HepG2 (cell line): ENCODE measurements around the gene COQ7. TPM values are rescaled to one million over a fixed set of nuclear protein-coding genes. Genes with fewer than 3 reads are reported as not detected.

Source experiments
- ATAC-seq: fragments of 200-7000 bp; cut with Tn5 transposase; 3 replicates; pipeline ENCODE4 v1.9.1; 2020; ENCODE audit warnings: mild to moderate bottlenecking, moderate library complexity
- BruUV-seq: library from RNA; stranded (reverse); fragments of 400-500 nt; replicated peaks from 2 replicates; lab custom pipeline; 2021; lab: Mats Ljungman, UMichigan
- CTCF ChIA-PET: fragments of 300-600 bp; formaldehyde crosslinking; extraction: SDS; loops from one replicate; lab custom pipeline; 2021; ENCODE audit warnings: low total read pairs, inconsistent platforms, low intra/inter-chr PET ratio; lab: Yijun Ruan, JAX
- POLR2A ChIA-PET: fragments of 350-600 bp; sonication (Branson Sonifier 250); formaldehyde crosslinking; loops from one replicate; lab custom pipeline; 2020; ENCODE audit warnings: antibody characterized with exemption, inconsistent platforms; lab: Yijun Ruan, JAX
- DNase-seq: peaks from one replicate; pipeline ENCODE4 v3.0.0-alpha.2; 2015; ENCODE audit warnings: low spot score
- FAIRE-seq: peaks from 3 replicates; lab custom pipeline; 2011; peaks lifted over from hg19 to GRCh38; lab: Jason Lieb, UNC
- H2AFZ ChIP-seq: one replicate; pipeline ENCODE4 v1.6.1; 2011; ENCODE audit warnings: low read length, inconsistent platforms
- H3K27ac ChIP-seq: fragments of 300-600 bp; 3 replicates; pipeline ENCODE4 v1.8.0; 2011; ENCODE audit warnings: mixed run types, mild to moderate bottlenecking, mixed read lengths, low read length, inconsistent platforms; ENCODE audit not compliant: insufficient read depth; ENCODE audit errors: extremely low read length
- H3K27me3 ChIP-seq, 2 experiments: fragments of 200-600 bp in 1 of 2; 2 replicates in 1 of 2; 3 replicates in 1 of 2; pipeline versions ENCODE4 v1.6.0 to v1.8.0; 2011; ENCODE audit warnings: low read length in 2 of 2, mild to moderate bottlenecking in 2 of 2, moderate library complexity in 2 of 2, inconsistent platforms in 1 of 2; ENCODE audit not compliant: insufficient read depth in 2 of 2, control insufficient read depth in 1 of 2
- H3K36me3 ChIP-seq, 2 experiments: fragments of 200-600 bp in 1 of 2; replicated peaks in 1 of 2; 2 replicates in 1 of 2; 3 replicates in 1 of 2; pipeline versions ENCODE4 v1.5.1 to v1.8.0; 2011; ENCODE audit warnings: low read length in 2 of 2, inconsistent platforms in 1 of 2; ENCODE audit not compliant: insufficient read depth in 2 of 2, control insufficient read depth in 1 of 2
- H3K4me1 ChIP-seq: 2 replicates; pipeline ENCODE4 v1.5.1; 2012; ENCODE audit warnings: low read length, inconsistent platforms; ENCODE audit not compliant: insufficient read depth
- H3K4me2 ChIP-seq: 2 replicates; pipeline ENCODE4 v1.6.0; 2011; ENCODE audit warnings: low read depth, low read length, inconsistent platforms
- H3K4me3 ChIP-seq, 3 experiments: fragments of 200-600 bp in 1 of 3; sonication (generic), shearing (Covaris generic) in 1 of 3; replicated peaks in 1 of 3; 2 replicates each; pipeline ENCODE4 v1.5.1; 2011 to 2016; ENCODE audit warnings: low read length in 3 of 3, inconsistent platforms in 2 of 3, low read depth in 2 of 3, mild to moderate bottlenecking in 2 of 3, control low read depth in 1 of 3, mixed read lengths in 1 of 3; ENCODE audit not compliant: insufficient read depth in 1 of 3
- H3K79me2 ChIP-seq: one replicate; pipeline ENCODE4 v1.6.1; 2011; ENCODE audit warnings: low read length, inconsistent platforms; ENCODE audit not compliant: insufficient read depth
- H3K9ac ChIP-seq: 2 replicates; pipeline ENCODE4 v1.6.0; 2011; ENCODE audit warnings: mild to moderate bottlenecking, low read depth, low read length, inconsistent platforms; ENCODE audit not compliant: insufficient read depth
- H3K9me3 ChIP-seq: 2 replicates; pipeline ENCODE4 v1.5.1; 2012; ENCODE audit warnings: mild to moderate bottlenecking, low read length
- H4K20me1 ChIP-seq: 2 replicates; pipeline ENCODE4 v1.6.0; 2011; ENCODE audit warnings: inconsistent platforms, mild to moderate bottlenecking, low read length, moderate library complexity; ENCODE audit not compliant: insufficient read depth
- GATA4 ChIP-seq: sonication (generic); IDR thresholded peaks from 2 replicates; pipeline ENCODE4 v1.6.1; 2016; ENCODE audit warnings: antibody characterized with exemption, low read depth, borderline replicate concordance
- MBD4 ChIP-seq: IDR thresholded peaks from 2 replicates; pipeline ENCODE4 v1.6.1; 2012; ENCODE audit warnings: low read length, inconsistent platforms, borderline replicate concordance
- MED1 ChIP-seq: sonication (generic); formaldehyde crosslinking; IDR thresholded peaks from 2 replicates; pipeline ENCODE4 v1.4.0; 2020; ENCODE audit warnings: missing genetic modification reagents
- MXI1 ChIP-seq: IDR thresholded peaks from 3 replicates; pipeline ENCODE4 v1.6.1; 2012; ENCODE audit warnings: low read depth, low read length, inconsistent platforms, borderline replicate concordance
- NPAS2 ChIP-seq: sonication (generic); formaldehyde crosslinking; IDR thresholded peaks from 2 replicates; pipeline ENCODE4 v1.8.0; 2022; ENCODE audit warnings: mild to moderate bottlenecking, missing genetic modification reagents, borderline replicate concordance
- PPARG ChIP-seq: conservative IDR thresholded peaks from 2 replicates; pipeline ENCODE4 v1.6.1; 2016; ENCODE audit warnings: missing biosample characterization, missing genetic modification reagents
- RELA ChIP-seq: sonication (generic); formaldehyde crosslinking; IDR thresholded peaks from 2 replicates; pipeline ENCODE4 v1.4.0; 2020; ENCODE audit warnings: missing genetic modification reagents
- RERE ChIP-seq: IDR thresholded peaks from 2 replicates; pipeline ENCODE4 v1.6.1; 2016; ENCODE audit warnings: low read depth, missing genetic modification reagents, missing compliant biosample characterization
- SAFB2 ChIP-seq: sonication (generic); formaldehyde crosslinking; IDR thresholded peaks from 2 replicates; pipeline ENCODE4 v1.5.1; 2020; ENCODE audit warnings: missing genetic modification reagents, low read depth, mild to moderate bottlenecking, borderline replicate concordance
- ZBTB20 ChIP-seq: sonication (generic); formaldehyde crosslinking; IDR thresholded peaks from 2 replicates; pipeline ENCODE4 v1.8.1; 2023; ENCODE audit warnings: missing genetic modification reagents, low read depth, mild to moderate bottlenecking, borderline replicate concordance
- ZNF432 ChIP-seq: sonication (generic); formaldehyde crosslinking; IDR thresholded peaks from 2 replicates; pipeline ENCODE4 v1.5.0; 2020; ENCODE audit warnings: missing genetic modification reagents, mild to moderate bottlenecking, borderline replicate concordance
- WGBS: methylation state at CpG from one replicate; pipeline ENCODE4 v1.1.6; 2017; ENCODE audit warnings: low lambda C conversion rate; 5-methylcytosine and 5-hydroxymethylcytosine counted together
- in situ Hi-C: cut with HindIII; loops from 2 replicates; pipeline ENCODE4 v1.10.0; 2017; ENCODE audit warnings: low pct_unique_long_range_greater_than_20kb; ENCODE audit not compliant: extremely low pct_ligation_motif_present
- intact Hi-C: fragments of 100-400 bp; cut with micrococcal nuclease; formaldehyde crosslinking; loops from one replicate; pipeline ENCODE4 v1.10.0; 2022; ENCODE audit not compliant: unreplicated experiment
- polyA plus RNA-seq, 8 experiments: library from polyadenylated mRNA; depleted of rRNA in 3 of 8; stranded (reverse) in 7 of 8; unstranded in 1 of 8; fragments of >200 nt; fragmentation: Illumina TruSeq in 4 of 8; extraction: Trizol in 4 of 8; gene quantifications; 2 replicates each; pipeline versions ENCODE4 v1.2.1 to v1.2.3, GENCODE V29; 2011 to 2016; ENCODE audit warnings: low read depth in 4 of 8, missing spikeins in 1 of 8, mixed read lengths in 1 of 8; ENCODE audit not compliant: insufficient read depth in 1 of 8
- total RNA-seq, 5 experiments: library from RNA; depleted of rRNA; stranded (reverse); fragments of >200 nt; fragmentation: Illumina TruSeq; extraction: Trizol; gene quantifications; 2 replicates each; pipeline ENCODE4 v1.2.3, GENCODE V29; 2016; ENCODE audit warnings: low read depth in 1 of 5
- TF ChIP-seq, protein P1 (sequence below): sonication (generic); formaldehyde crosslinking; IDR thresholded peaks from 2 replicates; pipeline ENCODE4 v1.4.0; 2020; ENCODE audit warnings: missing genetic modification reagents

Gene COQ7
- total and polyA plus RNA-seq, 2 of the 13 experiments (the other 11 are each of a cell fraction or from before 2014, with no cell fraction given) = 20.1 to 45.7 TPM

DNA sequence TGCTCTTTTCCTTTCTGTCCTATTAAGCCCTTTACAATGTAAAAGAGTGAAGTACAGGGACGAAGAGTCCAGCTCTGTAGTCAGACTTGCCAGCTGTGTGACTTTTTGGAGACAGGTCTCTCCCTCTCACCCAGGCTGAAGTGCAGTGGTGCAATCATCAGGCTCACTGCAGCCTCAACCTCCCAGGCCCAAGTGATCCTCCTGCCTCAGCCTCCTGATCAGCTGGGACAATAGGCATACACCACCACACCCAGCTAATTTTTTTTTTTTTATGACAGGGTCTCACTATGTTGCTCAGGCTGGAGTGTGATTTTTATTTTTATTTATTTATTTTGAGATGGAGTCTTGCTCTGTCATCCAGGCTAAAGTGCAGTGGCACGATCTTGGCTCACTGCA, 39.2 kb downstream of the COQ7 start (continued):
- no peak for TF ChIP-seq ZNF432 (CRISPR knock-in tag)
- TF ChIP-seq NPAS2 (CRISPR knock-in tag) = no peak
- 0 out of 2 replicates have a peak, but pooled peaks have one; percentile 16 for TF ChIP-seq MED1 (CRISPR knock-in tag)
- TF ChIP-seq, protein P1, sequence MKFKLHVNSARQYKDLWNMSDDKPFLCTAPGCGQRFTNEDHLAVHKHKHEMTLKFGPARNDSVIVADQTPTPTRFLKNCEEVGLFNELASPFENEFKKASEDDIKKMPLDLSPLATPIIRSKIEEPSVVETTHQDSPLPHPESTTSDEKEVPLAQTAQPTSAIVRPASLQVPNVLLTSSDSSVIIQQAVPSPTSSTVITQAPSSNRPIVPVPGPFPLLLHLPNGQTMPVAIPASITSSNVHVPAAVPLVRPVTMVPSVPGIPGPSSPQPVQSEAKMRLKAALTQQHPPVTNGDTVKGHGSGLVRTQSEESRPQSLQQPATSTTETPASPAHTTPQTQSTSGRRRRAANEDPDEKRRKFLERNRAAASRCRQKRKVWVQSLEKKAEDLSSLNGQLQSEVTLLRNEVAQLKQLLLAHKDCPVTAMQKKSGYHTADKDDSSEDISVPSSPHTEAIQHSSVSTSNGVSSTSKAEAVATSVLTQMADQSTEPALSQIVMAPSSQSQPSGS (CRISPR knock-in tag) = no peak

DNA sequence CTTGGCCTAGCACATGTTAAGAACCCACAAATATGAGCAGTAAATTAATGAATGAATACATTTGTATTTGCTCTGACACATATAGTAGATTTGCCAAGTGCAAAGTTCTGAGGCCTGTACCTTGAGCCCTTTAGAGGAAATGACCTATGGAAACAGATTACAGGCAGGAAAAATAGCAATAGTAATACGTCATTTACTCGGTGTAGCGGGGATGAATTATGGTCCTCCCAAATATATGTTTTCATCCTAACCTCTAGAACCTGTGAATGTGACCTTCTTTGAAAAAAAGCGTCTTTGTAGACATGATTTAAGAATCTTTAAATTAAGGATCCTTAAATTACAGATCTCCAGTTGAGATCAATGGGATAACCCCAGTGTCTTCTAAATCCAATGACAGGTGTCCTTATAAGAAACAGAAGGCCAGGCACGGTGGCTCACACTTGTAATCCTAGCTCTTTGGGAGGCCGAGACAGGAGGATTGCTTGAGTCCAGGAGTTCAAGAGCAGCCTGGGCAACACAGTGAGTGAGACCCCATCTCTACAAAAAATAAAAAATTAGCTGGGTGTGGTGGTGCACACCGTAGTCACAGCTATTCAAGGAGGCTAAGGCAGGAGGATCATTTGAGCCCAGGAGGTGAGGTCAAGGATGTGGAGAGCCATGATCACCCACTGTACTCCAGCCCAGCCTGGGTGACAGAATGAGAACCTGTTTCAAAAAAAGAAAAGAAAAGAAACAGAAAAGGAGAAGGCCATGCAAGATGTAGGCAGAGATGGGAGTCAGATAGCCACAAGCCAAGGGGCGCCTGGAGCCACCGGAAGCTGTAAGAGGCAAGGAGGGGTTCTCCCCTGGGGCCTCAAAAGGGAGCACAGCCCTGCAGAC, 41.2 kb downstream of the COQ7 start:
- peak overlapping the region; percentile 44 for H2AFZ ChIP-seq
- peaks cover 0 to 9% of the 10 kb centered on the region in 2 experiments; a peak in 3 of 5 replicates for H3K27me3 ChIP-seq
- 9% methylated on average over 9 of the region's 9 CpGs for WGBS
- POLR2A ChIA-PET = interaction anchor here (1.1 to 12.1 kb wide), 12 partner anchors 8 to 307 kb away, joined by 3 to 239 read pairs (median 4); partner anchors contain the start of genes ARL6IP1 and TMC7
- in situ Hi-C loops (no loop called here), intact Hi-C loops (loop anchor here (2.0 to 10.0 kb wide), 2 partner anchors 22 to 1316 kb away; no protein-coding TSS in a partner anchor)
- H3K4me1 ChIP-seq = peaks cover 92% of the 10 kb centered on the region
- H3K9me3 ChIP-seq = no peaks in the 10 kb centered on the region
- H3K79me2 ChIP-seq = no peaks in the 10 kb centered on the region
- peak; percentile 95 for DNase-seq
- H3K36me3 ChIP-seq = no peaks in the 10 kb centered on the region
- H3K4me3 ChIP-seq = peak overlapping the region; percentile 27 to 56 (median 37); a peak in 5 of 6 replicates
- H4K20me1 ChIP-seq = no peaks in the 10 kb centered on the region
- no TSS peak for BruUV-seq
- H3K9ac ChIP-seq = peak overlapping the region; percentile 72
- CTCF ChIA-PET = interaction anchor here (2.6 kb wide), 1 partner anchor 22 kb away, joined by 8 read pairs; no protein-coding TSS in a partner anchor
- H3K27ac ChIP-seq = peak overlapping the region; percentile 82
- FAIRE-seq = peak; percentile 21
- peak overlapping the region; percentile 91 for H3K4me2 ChIP-seq
- peak; percentile 68 for ATAC-seq
- TF ChIP-seq SAFB2 = no peak; the same call in 1 of the 2 replicates
- TF ChIP-seq MBD4 = no peak
- 0 out of 2 replicates have a peak, but pooled peaks have one; percentile 7 for TF ChIP-seq GATA4
- peak; percentile 73; the same call in 1 of the 2 replicates for TF ChIP-seq PPARG (CRISPR knock-in tag)
- TF ChIP-seq RELA (CRISPR knock-in tag) = no peak
- peak; percentile 99; the same call in 1 of the 2 replicates for TF ChIP-seq ZBTB20 (CRISPR knock-in tag)
- no peak for TF ChIP-seq RERE (CRISPR knock-in tag)
- 0 out of 3 replicates have a peak, but pooled peaks have one; percentile 16 for TF ChIP-seq MXI1
